ENCODE data around the gene HSPG2.
"Not testable (repeated sequence)": the region's sequence is repeated elsewhere in the genome, so short reads cannot be mapped to it uniquely, and the experiment has no call there.

Gene HSPG2

GRCh38 chr1:21783679-21784603 lies 153.2 kb downstream of the HSPG2 start:
- peak overlapping the region; percentile 93 for H3K4me3 ChIP-seq (ENCODE audit: low read length)
- H3K36me3 ChIP-seq (ENCODE audit: control insufficient read depth, low read depth, low read length), result no peaks in the 10 kb centered on the region
- peak overlapping the region; percentile 98 for H3K27ac ChIP-seq (ENCODE audit: low read length)
- no peaks in the 10 kb centered on the region for H3K4me1 ChIP-seq (ENCODE audit: control insufficient read depth, low read depth, low read length)
- H3K9ac ChIP-seq (ENCODE audit: low read length), result peak overlapping the region; percentile 97
- no peaks in the 10 kb centered on the region for H3K9me3 ChIP-seq (ENCODE audit: control insufficient read depth, low read depth, low read length)
- H3K27me3 ChIP-seq (ENCODE audit: control insufficient read depth, insufficient read depth, low read length), result no peaks in the 10 kb centered on the region

- Histone ChIP-seq H3K4me3 (ENCODE audit: low read length) (peak within 1 kb of the TSS; percentile 93), H3K36me3 (ENCODE audit: control insufficient read depth, low read depth, low read length) (no peaks in the 10 kb centered on the region), H3K4me1 (ENCODE audit: control insufficient read depth, low read depth, low read length) (no peaks in the 10 kb centered on the region), H3K9me3 (ENCODE audit: control insufficient read depth, low read depth, low read length) (no peaks in the 10 kb centered on the region), H3K27me3 (ENCODE audit: control insufficient read depth, insufficient read depth, low read length) (no peaks in the 10 kb centered on the region), H3K9ac (ENCODE audit: low read length) (peak within 1 kb of the TSS; percentile 97), H3K27ac (ENCODE audit: low read length) (peak within 1 kb of the TSS; percentile 98)
Observed at GRCh38 chr1:21782868-21783678, 154.0 kb downstream of the HSPG2 start, which contains the start of gene USP48. Gene USP48 (minus strand): TSS chr1:21783149. CDS start chr1:21782957, 192 bp downstream.

GRCh38 chr1:21782349-21782867 lies 154.7 kb downstream of the HSPG2 start:
- no peaks in the 10 kb centered on the region for H3K36me3 ChIP-seq (ENCODE audit: control insufficient read depth, low read depth, low read length)
- peak overlapping the region; percentile 57 for H3K27ac ChIP-seq (ENCODE audit: low read length)
- no peaks in the 10 kb centered on the region for H3K27me3 ChIP-seq (ENCODE audit: control insufficient read depth, insufficient read depth, low read length)
- H3K4me1 ChIP-seq (ENCODE audit: control insufficient read depth, low read depth, low read length), result no peaks in the 10 kb centered on the region
- peak overlapping the region; percentile 93 for H3K4me3 ChIP-seq (ENCODE audit: low read length)
- H3K9ac ChIP-seq (ENCODE audit: low read length), result peak overlapping the region; percentile 80
- H3K9me3 ChIP-seq (ENCODE audit: control insufficient read depth, low read depth, low read length), result no peaks in the 10 kb centered on the region

GRCh38 chr1:21781815-21782348 lies 155.2 kb downstream of the HSPG2 start:
- Histone ChIP-seq H3K9ac (ENCODE audit: low read length) (peak overlapping the region; percentile 80), H3K4me3 (ENCODE audit: low read length) (peak overlapping the region; percentile 93), H3K4me1 (ENCODE audit: control insufficient read depth, low read depth, low read length) (no peaks in the 10 kb centered on the region), H3K36me3 (ENCODE audit: control insufficient read depth, low read depth, low read length) (no peaks in the 10 kb centered on the region), H3K9me3 (ENCODE audit: control insufficient read depth, low read depth, low read length) (no peaks in the 10 kb centered on the region), H3K27ac (ENCODE audit: low read length) (peak overlapping the region; percentile 35), H3K27me3 (ENCODE audit: control insufficient read depth, insufficient read depth, low read length) (no peaks in the 10 kb centered on the region)

- H3K9ac ChIP-seq (ENCODE audit: low read length), result no peak overlapping the region
- H3K27me3 ChIP-seq (ENCODE audit: control insufficient read depth, insufficient read depth, low read length), result no peaks in the 10 kb centered on the region
- no peaks in the 10 kb centered on the region for H3K4me1 ChIP-seq (ENCODE audit: control insufficient read depth, low read depth, low read length)
- no peak overlapping the region for H3K27ac ChIP-seq (ENCODE audit: low read length)
- no peaks in the 10 kb centered on the region for H3K9me3 ChIP-seq (ENCODE audit: control insufficient read depth, low read depth, low read length)
- no peak overlapping the region for H3K4me3 ChIP-seq (ENCODE audit: low read length)
- H3K36me3 ChIP-seq (ENCODE audit: control insufficient read depth, low read depth, low read length), result no peaks in the 10 kb centered on the region
Observed at GRCh38 chr1:21779613-21780521, 157.2 kb downstream of the HSPG2 start.

DNA sequence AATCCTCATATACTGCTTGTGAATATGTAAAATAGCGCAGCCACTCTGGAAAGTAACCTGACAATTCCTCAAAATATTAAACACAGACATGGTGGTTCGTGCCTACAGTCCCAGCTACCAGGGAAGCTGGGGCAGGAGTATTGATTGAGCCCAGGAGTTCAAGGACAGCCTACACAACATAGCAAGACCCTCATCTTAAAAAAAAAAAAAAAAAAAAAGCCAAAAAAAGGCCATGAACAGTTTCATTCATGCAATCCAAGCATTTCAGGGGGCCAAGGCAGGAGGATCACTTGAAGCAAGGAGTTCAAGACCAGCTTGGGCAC lies 158.7 kb downstream of the HSPG2 start:
- no peaks in the 10 kb centered on the region for H3K9me3 ChIP-seq (ENCODE audit: control insufficient read depth, low read depth, low read length)
- no peaks in the 10 kb centered on the region for H3K4me1 ChIP-seq (ENCODE audit: control insufficient read depth, low read depth, low read length)
- no peak overlapping the region for H3K27ac ChIP-seq (ENCODE audit: low read length)
- H3K9ac ChIP-seq (ENCODE audit: low read length), result no peak overlapping the region
- H3K36me3 ChIP-seq (ENCODE audit: control insufficient read depth, low read depth, low read length), result no peaks in the 10 kb centered on the region
- no peaks in the 10 kb centered on the region for H3K27me3 ChIP-seq (ENCODE audit: control insufficient read depth, insufficient read depth, low read length)
- no peak overlapping the region for H3K4me3 ChIP-seq (ENCODE audit: low read length)

DNA sequence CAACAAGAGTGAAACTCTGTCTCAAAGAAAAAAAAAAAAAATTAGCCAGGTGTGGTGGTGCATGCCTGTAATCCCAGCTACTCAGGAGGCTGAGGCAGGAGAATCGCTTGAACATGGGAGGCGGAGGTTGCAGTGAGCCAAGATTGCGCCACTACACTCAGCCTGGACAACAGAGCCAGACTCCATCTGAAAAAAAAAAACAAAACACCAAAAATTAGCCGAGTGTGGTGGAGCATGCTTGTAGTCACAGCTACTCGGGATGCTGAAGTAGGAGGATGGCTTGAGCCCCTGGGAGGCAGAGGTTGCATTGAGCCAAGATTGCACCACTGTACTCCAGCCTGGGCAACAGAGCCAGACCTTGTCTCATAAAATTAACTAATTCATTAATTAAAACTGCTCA lies 160.2 kb downstream of the HSPG2 start:
- not testable (repeated sequence) for H3K4me1 ChIP-seq (ENCODE audit: control insufficient read depth, low read depth, low read length); H3K9me3 ChIP-seq (ENCODE audit: control insufficient read depth, low read depth, low read length); H3K9ac ChIP-seq (ENCODE audit: low read length); H3K4me3 ChIP-seq (ENCODE audit: low read length); H3K27ac ChIP-seq (ENCODE audit: low read length); H3K36me3 ChIP-seq (ENCODE audit: control insufficient read depth, low read depth, low read length); H3K27me3 ChIP-seq (ENCODE audit: control insufficient read depth, insufficient read depth, low read length)

DNA sequence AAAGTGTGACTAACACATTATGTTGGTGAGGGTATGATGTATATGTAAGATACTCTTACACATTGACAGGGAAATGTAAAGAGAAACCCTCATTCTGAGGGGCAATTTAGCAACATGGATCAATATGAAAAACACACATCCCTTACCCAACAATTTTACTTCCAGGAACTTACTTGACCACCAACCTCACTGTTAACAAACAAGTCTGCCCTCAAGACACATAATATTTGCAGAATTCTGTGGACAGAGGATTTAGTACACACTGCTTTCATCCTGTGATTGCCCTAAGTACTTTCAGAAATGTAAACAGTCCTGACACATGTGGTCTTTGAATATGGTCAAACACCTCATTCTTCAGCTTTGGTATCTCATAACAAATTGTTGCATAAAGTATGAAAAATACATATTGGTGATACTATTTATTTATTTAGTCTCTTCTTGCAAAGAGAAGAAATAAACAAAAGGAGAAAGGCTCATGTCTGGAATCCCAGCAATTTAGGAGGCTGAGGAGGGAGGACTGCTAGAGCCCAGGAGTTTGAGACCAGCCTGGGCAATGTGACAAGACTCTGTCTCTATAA lies 161.0 kb downstream of the HSPG2 start:
- H3K9ac ChIP-seq (ENCODE audit: low read length), result no peak overlapping the region
- no peaks in the 10 kb centered on the region for H3K9me3 ChIP-seq (ENCODE audit: control insufficient read depth, low read depth, low read length)
- H3K36me3 ChIP-seq (ENCODE audit: control insufficient read depth, low read depth, low read length), result no peaks in the 10 kb centered on the region
- H3K4me1 ChIP-seq (ENCODE audit: control insufficient read depth, low read depth, low read length), result no peaks in the 10 kb centered on the region
- H3K4me3 ChIP-seq (ENCODE audit: low read length), result no peak overlapping the region
- no peaks in the 10 kb centered on the region for H3K27me3 ChIP-seq (ENCODE audit: control insufficient read depth, insufficient read depth, low read length)
- no peak overlapping the region for H3K27ac ChIP-seq (ENCODE audit: low read length)

DNA sequence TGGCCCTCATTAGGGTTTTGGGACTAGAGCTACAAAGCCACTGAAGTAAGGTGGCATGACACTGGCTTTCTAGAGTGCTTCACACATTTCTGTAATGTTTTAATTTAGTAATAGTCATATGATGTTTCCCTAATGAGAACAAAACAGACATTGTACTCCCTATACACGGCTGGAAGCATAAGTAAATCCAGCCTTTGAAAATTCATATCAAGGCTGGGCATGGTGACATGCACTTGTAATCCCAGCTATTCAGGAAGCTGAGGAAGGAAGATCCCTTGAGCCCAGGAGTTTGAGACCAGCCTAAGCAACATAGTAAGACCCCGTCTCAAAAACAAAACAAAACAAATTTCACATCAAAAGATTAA lies 161.6 kb downstream of the HSPG2 start:
- no peaks in the 10 kb centered on the region for H3K36me3 ChIP-seq (ENCODE audit: control insufficient read depth, low read depth, low read length)
- H3K27ac ChIP-seq (ENCODE audit: low read length), result no peak overlapping the region
- H3K4me1 ChIP-seq (ENCODE audit: control insufficient read depth, low read depth, low read length), result no peaks in the 10 kb centered on the region
- no peak overlapping the region for H3K9ac ChIP-seq (ENCODE audit: low read length)
- H3K27me3 ChIP-seq (ENCODE audit: control insufficient read depth, insufficient read depth, low read length), result no peaks in the 10 kb centered on the region
- H3K9me3 ChIP-seq (ENCODE audit: control insufficient read depth, low read depth, low read length), result no peaks in the 10 kb centered on the region
- no peak overlapping the region for H3K4me3 ChIP-seq (ENCODE audit: low read length)

DNA sequence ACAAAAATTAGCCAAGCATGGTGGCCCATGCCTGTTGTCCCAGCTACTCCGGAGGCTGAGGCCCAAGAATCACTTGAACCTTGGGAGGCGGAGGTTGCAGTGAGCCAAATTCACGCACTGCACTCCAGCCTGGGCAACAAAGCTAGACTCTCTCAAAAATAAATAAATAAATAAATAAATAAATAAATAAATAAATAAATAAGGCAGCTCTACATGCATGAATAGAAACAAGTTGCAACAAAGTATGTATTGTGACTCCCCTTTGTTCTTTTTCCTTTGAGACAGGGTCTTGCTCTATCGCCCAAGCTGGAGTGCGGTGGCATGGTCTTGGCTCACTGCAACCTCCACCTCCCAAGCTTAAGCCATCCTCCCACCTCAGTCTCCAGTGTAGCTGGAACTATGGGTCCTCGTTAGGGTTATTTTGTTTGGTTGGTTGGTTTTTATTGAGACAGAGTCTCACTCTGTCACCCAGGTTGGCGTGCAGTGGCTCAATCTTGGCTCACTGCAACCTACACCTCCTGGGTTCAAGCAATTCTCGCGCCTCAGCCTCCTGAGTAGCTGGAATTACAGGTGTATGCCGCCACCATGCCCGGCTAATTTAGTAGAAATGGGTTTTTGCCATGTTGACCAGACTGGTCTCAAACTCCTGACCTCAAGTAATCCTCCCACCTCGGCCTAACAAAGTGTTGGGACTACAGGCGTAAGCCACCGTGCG lies 162.1 kb downstream of the HSPG2 start:
- no peaks in the 10 kb centered on the region for H3K36me3 ChIP-seq (ENCODE audit: control insufficient read depth, low read depth, low read length)
- no peak overlapping the region for H3K9ac ChIP-seq (ENCODE audit: low read length)
- H3K4me3 ChIP-seq (ENCODE audit: low read length), result no peak overlapping the region
- no peaks in the 10 kb centered on the region for H3K27me3 ChIP-seq (ENCODE audit: control insufficient read depth, insufficient read depth, low read length)
- no peaks in the 10 kb centered on the region for H3K9me3 ChIP-seq (ENCODE audit: control insufficient read depth, low read depth, low read length)
- no peak overlapping the region for H3K27ac ChIP-seq (ENCODE audit: low read length)
- no peaks in the 10 kb centered on the region for H3K4me1 ChIP-seq (ENCODE audit: control insufficient read depth, low read depth, low read length)
